Measurements from ENCODE around the gene SPARC. TPM values are rescaled to one million over a fixed set of nuclear protein-coding genes. Genes with fewer than 3 reads are reported as not detected.

SPARC gene
- total and polyA plus RNA-seq, 4 donors, result 145 to 1,186 (median 918) TPM

- Histone ChIP-seq H3K9me3 (ENCODE audit: control insufficient read depth in 4 of 4, insufficient read depth in 3 of 4, low read length in 3 of 4) (peaks cover 0 to 2% (median 0%) of the 10 kb centered on the region in 4 donors), H3K4me3 (no peak overlapping the region)
Observed at GRCh38 chr5:151630088-151630487, 56.6 kb downstream of the SPARC start.

GRCh38 chr5:151628112-151628823, 58.4 kb downstream of the SPARC start:
- no peak for ATAC-seq (ENCODE audit: insufficient read depth, low FRiP score)
- TF ChIP-seq CTCF (IDR thresholded peaks at IDR 0.05; ENCODE audit: control extremely low read depth, extremely low read depth), result no peak
- Histone ChIP-seq H3K9me3 (ENCODE audit: control insufficient read depth in 4 of 4, insufficient read depth in 3 of 4, low read length in 3 of 4) (no peaks in the 10 kb centered on the region), H3K4me3 (no peak overlapping the region), H3K27me3 (ENCODE audit: control insufficient read depth in 3 of 3, insufficient read depth in 3 of 3, low read length in 2 of 3) (no peaks in the 10 kb centered on the region), H3K4me1 (ENCODE audit: control insufficient read depth in 5 of 5, insufficient read depth in 5 of 5, low read length in 5 of 5) (no peaks in the 10 kb centered on the region), H3K36me3 (ENCODE audit: control insufficient read depth in 4 of 4, insufficient read depth in 4 of 4, low read length in 4 of 4) (no peaks in the 10 kb centered on the region), H3K9ac (ENCODE audit: insufficient read depth in 1 of 2, low read length in 2 of 2) (no peak overlapping the region), H3K27ac (ENCODE audit: low read depth in 1 of 2, low read length in 1 of 2) (no peak overlapping the region)
- 73 to 86% methylated on average over 7 of the region's 7 CpGs for WGBS, 2 donors
- no peak for DNase-seq

More at GRCh38 chr5:151630088-151630487, 56.6 kb downstream of the SPARC start:
- no peak for TF ChIP-seq CTCF (IDR thresholded peaks at IDR 0.05; ENCODE audit: control extremely low read depth, extremely low read depth)
- Histone ChIP-seq H3K27me3 (ENCODE audit: control insufficient read depth in 3 of 3, insufficient read depth in 3 of 3, low read length in 2 of 3) (no peaks in the 10 kb centered on the region), H3K36me3 (ENCODE audit: control insufficient read depth in 4 of 4, insufficient read depth in 4 of 4, low read length in 4 of 4) (no peaks in the 10 kb centered on the region), H3K4me1 (ENCODE audit: control insufficient read depth in 5 of 5, insufficient read depth in 5 of 5, low read length in 5 of 5) (no peaks in the 10 kb centered on the region), H3K27ac (ENCODE audit: low read depth in 1 of 2, low read length in 1 of 2) (no peak overlapping the region), H3K9ac (ENCODE audit: insufficient read depth in 1 of 2, low read length in 2 of 2) (no peak overlapping the region)
- ATAC-seq (ENCODE audit: insufficient read depth, low FRiP score) (no peak), DNase-seq (no peak)

GRCh38 chr5:151627650-151628049, 59.1 kb downstream of the SPARC start:
- TF ChIP-seq CTCF (IDR thresholded peaks at IDR 0.05; ENCODE audit: control extremely low read depth, extremely low read depth), result no peak
- no peaks in the 10 kb centered on the region for H3K27me3 ChIP-seq (ENCODE audit: control insufficient read depth in 3 of 3, insufficient read depth in 3 of 3, low read length in 2 of 3)
- H3K27ac ChIP-seq (ENCODE audit: low read depth in 1 of 2, low read length in 1 of 2), result no peak overlapping the region
- no peaks in the 10 kb centered on the region for H3K4me1 ChIP-seq (ENCODE audit: control insufficient read depth in 5 of 5, insufficient read depth in 5 of 5, low read length in 5 of 5)
- WGBS, 2 donors, result 86 to 91% methylated on average over 6 of the region's 6 CpGs
- no peak for DNase-seq
- H3K36me3 ChIP-seq (ENCODE audit: control insufficient read depth in 4 of 4, insufficient read depth in 4 of 4, low read length in 4 of 4), result no peaks in the 10 kb centered on the region
- H3K9ac ChIP-seq (ENCODE audit: insufficient read depth in 1 of 2, low read length in 2 of 2), result no peak overlapping the region
- ATAC-seq (ENCODE audit: insufficient read depth, low FRiP score), result no peak
- H3K4me3 ChIP-seq, result no peak overlapping the region
- no peaks in the 10 kb centered on the region for H3K9me3 ChIP-seq (ENCODE audit: control insufficient read depth in 4 of 4, insufficient read depth in 3 of 4, low read length in 3 of 4)

GRCh38 chr5:151625285-151625684, 61.4 kb downstream of the SPARC start:
- DNase-seq (no peak), ATAC-seq (ENCODE audit: insufficient read depth, low FRiP score) (no peak)
- no peak overlapping the region for H3K4me3 ChIP-seq
- H3K9me3 ChIP-seq (ENCODE audit: control insufficient read depth in 4 of 4, insufficient read depth in 3 of 4, low read length in 3 of 4), result no peaks in the 10 kb centered on the region
- H3K4me1 ChIP-seq (ENCODE audit: control insufficient read depth in 5 of 5, insufficient read depth in 5 of 5, low read length in 5 of 5), result no peaks in the 10 kb centered on the region
- no peaks in the 10 kb centered on the region for H3K36me3 ChIP-seq (ENCODE audit: control insufficient read depth in 4 of 4, insufficient read depth in 4 of 4, low read length in 4 of 4)
- H3K27ac ChIP-seq (ENCODE audit: low read depth in 1 of 2, low read length in 1 of 2), result no peak overlapping the region
- WGBS, 2 donors, result 82 to 89% methylated on average over 9 of the region's 9 CpGs
- TF ChIP-seq CTCF (IDR thresholded peaks at IDR 0.05; ENCODE audit: control extremely low read depth, extremely low read depth), result no peak
- H3K9ac ChIP-seq (ENCODE audit: insufficient read depth in 1 of 2, low read length in 2 of 2), result no peak overlapping the region
- no peaks in the 10 kb centered on the region for H3K27me3 ChIP-seq (ENCODE audit: control insufficient read depth in 3 of 3, insufficient read depth in 3 of 3, low read length in 2 of 3)

All from lung (tissue), 12 donors.